Measurements from ENCODE around the gene PTGIR.

DNA sequence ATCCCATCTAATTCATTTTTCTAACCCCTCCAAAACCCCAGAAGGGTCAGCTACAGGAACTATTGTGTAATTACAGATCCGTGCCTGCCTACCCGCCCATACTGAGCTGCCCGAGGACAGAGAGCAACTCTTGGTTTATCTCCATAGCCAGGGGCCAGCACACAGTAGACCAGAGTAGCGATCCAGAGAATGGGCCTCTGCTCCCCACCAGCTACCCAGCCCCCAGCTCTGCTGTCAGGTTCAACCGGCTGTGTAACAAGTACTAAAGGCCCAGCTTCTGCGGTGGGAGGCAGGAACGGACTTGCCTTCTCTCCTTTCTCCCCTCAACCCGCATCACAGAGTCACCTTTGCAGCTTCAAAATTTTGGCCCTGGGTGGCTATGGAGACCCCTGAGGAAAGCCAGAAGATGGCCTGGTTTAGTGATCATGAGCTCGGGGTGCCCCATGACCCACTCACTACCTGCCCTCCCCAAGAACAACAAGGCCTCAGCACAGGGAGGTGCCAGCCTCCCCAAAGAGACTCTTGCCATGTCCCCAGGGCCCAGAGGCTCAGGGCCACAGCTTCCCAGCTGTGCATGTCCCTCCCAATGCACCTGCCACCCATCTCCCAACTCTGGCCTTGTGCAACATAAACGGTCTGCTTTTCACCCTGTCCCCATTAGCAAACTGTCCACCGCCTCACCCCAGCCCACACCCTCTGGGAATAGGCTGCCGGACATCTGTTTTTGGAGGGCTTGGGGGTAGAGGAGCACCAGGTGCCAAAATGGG, 18.0 kb downstream of the PTGIR start:
- TF ChIP-seq, protein P1, sequence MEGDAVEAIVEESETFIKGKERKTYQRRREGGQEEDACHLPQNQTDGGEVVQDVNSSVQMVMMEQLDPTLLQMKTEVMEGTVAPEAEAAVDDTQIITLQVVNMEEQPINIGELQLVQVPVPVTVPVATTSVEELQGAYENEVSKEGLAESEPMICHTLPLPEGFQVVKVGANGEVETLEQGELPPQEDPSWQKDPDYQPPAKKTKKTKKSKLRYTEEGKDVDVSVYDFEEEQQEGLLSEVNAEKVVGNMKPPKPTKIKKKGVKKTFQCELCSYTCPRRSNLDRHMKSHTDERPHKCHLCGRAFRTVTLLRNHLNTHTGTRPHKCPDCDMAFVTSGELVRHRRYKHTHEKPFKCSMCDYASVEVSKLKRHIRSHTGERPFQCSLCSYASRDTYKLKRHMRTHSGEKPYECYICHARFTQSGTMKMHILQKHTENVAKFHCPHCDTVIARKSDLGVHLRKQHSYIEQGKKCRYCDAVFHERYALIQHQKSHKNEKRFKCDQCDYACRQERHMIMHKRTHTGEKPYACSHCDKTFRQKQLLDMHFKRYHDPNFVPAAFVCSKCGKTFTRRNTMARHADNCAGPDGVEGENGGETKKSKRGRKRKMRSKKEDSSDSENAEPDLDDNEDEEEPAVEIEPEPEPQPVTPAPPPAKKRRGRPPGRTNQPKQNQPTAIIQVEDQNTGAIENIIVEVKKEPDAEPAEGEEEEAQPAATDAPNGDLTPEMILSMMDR (IDR thresholded peaks at IDR 0.05) = no peak
- TF ChIP-seq POLR2AphosphoS5 (IDR thresholded peaks at IDR 0.05) (no peak), POLR2A (IDR thresholded peaks at IDR 0.05) (no peak)

All from transverse colon (tissue), 4 donors.